Upper lobe of left lung (tissue), 4 donors: ENCODE results near the gene ATP2C1.

Experiments
- EP300 ChIP-seq, 4 donors: sonication (generic); formaldehyde crosslinking; IDR thresholded peaks; one replicate each; pipeline ENCODE4 v1.5.1; 2017; ENCODE audit warnings: antibody characterized with exemption in 4 of 4, control low read depth in 2 of 4
- TF ChIP-seq, protein P1 (sequence below), 6 experiments: fragments of 450-650 bp in 4 of 6; fragments of 200-600 bp in 2 of 6; sonication (generic) in 2 of 6; IDR thresholded peaks; one replicate each; pipeline ENCODE4 v1.5.1; 2016 to 2019; ENCODE audit warnings: antibody characterized with exemption in 6 of 6

- TF ChIP-seq, protein P1, sequence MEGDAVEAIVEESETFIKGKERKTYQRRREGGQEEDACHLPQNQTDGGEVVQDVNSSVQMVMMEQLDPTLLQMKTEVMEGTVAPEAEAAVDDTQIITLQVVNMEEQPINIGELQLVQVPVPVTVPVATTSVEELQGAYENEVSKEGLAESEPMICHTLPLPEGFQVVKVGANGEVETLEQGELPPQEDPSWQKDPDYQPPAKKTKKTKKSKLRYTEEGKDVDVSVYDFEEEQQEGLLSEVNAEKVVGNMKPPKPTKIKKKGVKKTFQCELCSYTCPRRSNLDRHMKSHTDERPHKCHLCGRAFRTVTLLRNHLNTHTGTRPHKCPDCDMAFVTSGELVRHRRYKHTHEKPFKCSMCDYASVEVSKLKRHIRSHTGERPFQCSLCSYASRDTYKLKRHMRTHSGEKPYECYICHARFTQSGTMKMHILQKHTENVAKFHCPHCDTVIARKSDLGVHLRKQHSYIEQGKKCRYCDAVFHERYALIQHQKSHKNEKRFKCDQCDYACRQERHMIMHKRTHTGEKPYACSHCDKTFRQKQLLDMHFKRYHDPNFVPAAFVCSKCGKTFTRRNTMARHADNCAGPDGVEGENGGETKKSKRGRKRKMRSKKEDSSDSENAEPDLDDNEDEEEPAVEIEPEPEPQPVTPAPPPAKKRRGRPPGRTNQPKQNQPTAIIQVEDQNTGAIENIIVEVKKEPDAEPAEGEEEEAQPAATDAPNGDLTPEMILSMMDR (IDR thresholded peaks at IDR 0.05), result no peak
- TF ChIP-seq EP300 (IDR thresholded peaks at IDR 0.05), result no peak
Observed at GRCh38 chr3:130992344-130992743, 98.5 kb downstream of the ATP2C1 start.
